HG02938 (cell line): ENCODE data around the gene MAD1L1.

ENCODE experiments used
- ATAC-seq: cut with Tn5 transposase; IDR thresholded peaks from one replicate; pipeline ENCODE4 v1.9.1; 2021; ENCODE audit warnings: mild to moderate bottlenecking, moderate library complexity; ENCODE audit not compliant: unreplicated experiment

The MAD1L1 gene

DNA sequence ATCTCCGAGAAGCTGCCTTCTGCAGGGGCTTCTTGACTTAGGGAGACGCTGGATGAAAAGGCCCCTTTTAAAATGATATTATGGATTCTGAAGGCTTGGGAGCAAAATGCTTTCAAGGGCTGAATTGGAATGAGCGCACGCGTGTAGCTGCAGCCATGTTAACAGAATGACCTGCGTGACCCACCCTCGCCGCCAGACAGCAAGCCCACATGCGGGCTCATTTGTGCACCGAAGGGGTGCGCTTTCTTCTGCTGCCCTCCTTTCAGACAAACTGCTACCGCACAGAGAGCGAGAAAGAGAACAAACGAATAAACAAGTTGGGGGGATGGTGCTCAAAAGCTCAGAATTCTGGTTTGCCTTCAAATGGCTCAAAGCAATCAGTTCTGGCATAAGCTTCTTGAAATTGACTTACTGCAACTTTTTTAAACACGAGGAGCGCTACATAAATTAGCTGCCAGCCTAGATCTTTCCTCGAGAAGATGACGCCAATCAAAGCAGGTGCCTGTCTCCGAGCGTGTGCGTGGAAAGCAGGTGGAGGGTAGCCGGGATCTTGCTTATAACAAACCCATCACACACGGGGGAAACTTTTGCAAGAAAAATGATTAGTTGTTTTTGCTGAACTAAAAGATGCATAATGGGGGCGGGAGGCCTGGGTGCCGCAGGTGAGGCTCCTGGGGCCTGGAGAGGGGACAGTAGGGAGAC lies 268.4 kb downstream of the MAD1L1 start:
- ATAC-seq: no peak

DNA sequence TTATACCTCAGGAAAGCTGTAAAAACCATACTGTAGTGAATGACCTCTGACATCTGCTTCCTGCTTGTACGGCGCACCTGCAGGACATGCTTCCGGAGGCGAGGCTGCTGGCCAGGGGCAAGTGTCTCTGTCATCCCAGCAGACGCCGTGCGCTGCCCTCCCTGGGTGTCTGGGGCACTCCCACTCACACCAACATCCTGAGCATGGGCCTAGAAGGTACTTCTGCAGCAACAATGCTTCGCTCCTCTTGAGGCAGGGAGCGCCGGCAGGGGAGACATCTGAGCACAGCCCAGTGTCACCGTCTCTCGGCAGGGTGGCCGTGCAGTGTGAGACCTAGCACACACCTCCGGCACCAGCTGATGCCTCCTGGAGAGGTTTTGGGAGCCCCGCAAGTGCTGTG lies 269.2 kb downstream of the MAD1L1 start:
- no peak for ATAC-seq

DNA sequence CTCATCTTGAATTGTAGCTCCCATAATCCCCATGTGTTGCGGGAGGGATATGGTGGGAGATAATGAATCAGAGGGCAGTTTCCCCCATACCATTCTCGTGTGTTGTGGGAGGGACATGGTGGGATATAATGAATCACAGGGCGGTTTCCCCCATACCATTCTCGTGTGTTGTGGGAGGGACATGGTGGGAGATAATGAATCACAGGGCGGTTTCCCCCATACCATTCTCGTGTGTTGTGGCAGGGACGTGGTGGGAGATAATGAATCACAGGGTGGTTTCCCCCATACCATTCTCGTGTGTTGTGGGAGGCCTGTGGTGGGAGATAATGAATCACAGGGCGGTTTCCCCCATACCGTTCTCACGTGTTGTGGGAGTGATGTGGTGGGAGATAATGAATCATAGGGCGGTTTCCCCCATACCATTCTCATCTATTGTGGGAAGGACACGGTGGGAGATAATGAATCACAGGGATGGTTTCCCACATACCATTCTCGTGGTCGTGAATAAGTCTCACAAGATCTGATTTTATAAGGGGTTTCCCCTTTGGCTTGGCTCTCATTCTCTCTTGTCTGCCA lies 271.0 kb downstream of the MAD1L1 start:
- ATAC-seq: no peak

DNA sequence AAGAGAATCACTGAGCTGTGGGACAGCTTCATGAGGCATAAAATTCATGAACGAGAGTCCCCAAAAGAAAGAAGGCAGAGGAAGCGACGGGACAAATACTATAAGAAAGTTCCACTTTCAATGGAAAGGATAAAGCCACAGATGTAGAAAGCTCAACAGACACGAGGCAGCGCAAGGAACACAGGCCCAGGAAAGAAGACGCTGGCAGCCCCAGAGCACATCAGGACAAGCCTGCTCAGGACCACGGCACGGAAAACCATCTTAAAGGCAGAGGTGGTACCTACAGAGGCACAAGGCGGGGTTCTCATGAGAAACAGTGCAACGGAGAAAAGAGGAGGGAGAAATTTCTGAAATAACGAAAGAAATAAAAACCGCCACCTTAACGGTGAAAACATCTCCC lies 273.4 kb downstream of the MAD1L1 start:
- ATAC-seq: no peak

DNA sequence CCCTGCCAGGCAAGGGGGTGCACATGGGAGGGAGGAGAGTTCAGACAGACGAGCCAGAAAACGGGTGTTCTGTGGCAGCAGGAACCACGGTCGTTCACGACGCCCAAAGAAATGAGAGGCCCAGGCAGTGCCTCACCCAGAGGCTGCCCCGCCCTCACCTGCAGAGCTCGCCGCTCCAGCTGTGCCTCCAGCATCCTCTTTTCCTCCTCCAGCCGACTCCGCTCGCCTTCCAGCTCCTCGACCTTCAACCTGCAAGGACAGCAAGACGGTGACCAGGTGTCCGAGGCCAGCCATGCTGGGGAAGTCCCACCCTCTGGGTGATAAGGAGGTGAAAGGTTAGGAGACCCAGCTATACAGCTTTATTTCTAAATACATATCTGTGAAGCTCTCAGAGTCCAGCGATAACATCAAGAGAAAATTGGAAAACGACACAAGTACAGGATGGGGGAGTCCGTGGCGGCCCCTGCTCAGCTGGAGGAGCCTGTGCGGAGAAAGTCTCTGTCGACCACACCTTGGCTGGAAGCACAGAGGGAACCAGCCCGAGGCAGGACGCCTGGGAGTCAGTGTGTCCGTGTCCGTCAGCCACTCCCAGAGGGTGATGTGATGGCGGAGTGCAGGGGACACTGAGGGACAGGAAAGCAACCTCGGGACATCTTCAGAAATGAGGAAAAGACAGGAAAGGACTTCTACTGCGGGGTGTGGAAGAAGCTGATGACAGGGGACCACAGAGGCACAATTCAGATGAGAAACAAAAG lies 275.1 kb downstream of the MAD1L1 start:
- ATAC-seq: no peak

DNA sequence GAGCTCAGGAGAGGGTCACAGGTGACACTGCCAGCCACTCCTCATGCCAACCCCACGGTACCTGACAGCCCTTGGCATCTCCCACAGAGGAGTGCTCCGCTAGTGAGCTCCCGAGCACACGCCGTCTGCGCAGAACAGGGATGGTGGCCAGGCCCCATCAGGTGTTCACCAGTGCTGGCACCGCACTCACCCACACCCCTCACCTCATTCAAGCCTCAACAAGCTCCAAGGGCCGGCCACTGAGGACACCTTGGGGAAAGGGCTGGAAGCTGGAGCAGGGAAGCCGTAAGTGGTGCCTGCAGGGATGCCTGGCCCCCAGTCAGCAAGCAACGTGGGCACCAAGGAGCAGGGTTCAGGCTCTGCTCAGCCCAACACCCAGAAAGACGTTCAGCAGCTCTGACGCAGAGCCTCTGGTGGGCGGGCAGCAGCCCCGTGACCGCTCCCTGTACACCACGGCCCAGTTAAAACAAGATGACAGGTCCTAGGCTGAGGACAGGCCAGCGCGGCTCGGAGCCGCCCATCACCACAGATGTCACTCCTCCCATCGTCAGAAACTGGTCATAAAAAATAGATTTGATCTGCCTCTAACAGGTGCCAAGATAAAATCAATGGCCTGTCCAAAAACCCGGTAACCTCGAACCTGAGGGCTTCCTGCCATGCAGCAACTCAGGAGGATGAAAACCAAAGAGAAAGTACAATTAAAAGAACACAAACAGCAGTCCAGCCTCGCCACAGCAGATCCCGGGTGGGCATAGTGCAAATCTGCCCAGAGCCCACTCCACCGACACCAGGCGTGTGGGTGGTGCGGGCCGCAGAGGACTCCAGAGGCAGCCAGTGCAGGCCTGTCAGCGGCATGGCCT lies 275.9 kb downstream of the MAD1L1 start:
- no peak for ATAC-seq

DNA sequence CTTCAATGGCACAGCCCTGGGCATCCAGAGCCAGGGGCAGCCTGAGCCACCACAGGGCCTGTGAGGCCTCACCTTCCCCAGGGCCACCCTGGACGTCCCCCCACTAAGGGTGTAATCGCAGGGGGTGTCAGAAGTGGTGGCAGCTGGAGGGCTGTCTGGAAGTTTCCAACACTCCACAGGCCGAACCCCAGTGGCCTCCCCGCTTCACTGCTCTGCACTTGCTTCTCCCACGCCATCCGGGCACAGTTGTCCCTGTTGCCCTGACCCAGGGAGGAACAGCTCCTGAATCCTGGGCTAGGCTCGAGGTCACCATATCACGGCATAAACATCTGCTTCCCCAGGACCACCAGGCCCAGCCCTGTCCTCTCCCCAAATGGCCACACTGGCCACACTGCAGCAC lies 276.6 kb downstream of the MAD1L1 start:
- ATAC-seq: no peak

DNA sequence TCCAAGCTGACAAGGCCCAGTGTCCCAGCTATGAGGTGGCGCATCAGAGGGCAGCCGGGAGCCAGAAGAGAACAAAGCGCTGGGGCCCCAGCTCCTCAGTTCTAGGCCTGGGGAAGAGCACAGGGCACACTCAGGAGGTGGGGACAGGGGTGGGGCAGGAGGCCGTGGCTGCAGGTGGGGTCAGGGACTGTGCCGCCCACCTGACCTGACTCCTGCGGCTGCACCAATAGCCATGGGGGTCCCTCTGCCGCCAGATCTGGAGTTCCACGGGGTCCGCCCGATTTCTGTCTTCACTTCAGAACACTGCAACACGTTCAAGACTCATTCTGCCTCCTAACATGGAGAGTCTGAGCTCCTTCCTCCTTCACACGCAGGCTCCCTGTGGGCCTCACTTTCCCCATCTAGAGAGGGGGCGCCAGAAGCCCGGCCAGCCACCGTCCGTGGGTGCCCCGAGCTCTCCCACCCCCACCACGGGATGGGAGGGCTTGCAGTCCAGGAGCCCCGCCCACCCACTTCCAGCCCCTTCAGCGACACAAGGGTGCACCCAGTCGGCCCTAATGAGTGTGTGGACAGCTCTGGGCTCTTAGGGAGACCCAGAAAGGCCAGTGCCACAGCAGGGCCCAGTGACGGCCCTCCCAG lies 278.3 kb downstream of the MAD1L1 start:
- ATAC-seq: no peak

DNA sequence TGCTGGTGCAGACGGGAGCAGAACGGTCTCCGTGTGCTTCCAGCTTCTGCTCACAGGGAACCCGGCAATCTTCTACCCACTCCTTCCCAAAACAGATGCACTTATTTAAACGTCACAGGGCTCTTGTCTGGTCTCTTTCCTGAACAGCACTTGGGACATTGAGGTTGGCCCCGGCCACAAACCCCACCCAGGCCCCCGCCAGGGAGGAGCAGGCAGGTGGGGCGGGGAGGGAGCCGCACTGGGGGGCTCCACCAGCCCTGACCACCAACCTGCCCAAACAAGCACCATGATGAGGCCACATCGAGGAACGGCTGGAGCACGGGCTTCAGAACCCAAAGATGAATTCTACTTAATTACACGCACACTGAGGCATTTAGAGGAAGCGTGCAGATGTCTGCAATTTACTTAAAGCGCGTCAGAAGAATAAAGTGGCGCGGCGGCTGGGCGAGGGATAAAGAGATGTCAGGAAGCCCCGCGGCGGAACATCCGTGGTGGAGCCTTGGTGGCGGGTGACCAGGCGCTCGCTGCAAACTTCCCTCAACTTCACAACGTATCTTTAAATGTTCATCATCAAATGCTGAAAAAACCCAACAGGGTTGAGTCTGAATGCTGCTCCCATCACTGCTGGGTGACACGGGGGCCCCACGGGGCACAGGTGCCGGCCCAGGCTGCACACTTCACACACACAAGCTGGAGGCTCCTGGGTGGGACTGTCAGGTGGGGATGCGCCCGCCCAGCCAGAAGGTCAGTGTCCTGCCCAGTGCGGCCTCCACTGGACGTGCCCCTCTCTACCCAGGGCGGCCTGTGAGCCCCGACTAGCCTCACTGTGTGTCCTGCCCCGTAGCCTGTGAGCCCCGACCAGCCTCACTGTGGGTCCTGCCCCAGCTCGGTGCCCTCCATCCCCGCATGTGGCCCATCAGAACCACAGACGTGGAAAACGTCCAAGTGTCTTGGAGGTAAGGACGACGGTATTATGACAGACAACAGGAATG lies 279.2 kb downstream of the MAD1L1 start:
- ATAC-seq: no peak

DNA sequence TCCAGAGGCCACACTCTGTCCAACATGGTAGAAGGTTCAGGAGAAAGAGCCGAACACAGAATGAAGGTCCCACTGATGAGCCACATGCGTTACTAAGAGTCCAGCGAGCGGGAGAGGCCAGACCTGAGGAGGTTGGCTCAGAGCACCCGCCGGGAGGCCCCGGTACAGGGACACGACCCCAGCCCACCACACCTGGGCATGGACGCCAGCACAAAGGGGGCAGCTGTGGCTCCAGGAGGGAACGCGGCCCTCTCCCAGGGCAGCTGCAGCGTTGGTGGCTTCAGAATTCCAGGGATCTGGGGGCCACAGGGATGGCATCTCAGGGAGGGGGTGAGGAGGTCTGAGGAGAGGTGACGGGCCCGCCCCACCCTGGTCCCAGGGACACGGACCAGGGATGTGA lies 280.0 kb downstream of the MAD1L1 start:
- no peak for ATAC-seq

DNA sequence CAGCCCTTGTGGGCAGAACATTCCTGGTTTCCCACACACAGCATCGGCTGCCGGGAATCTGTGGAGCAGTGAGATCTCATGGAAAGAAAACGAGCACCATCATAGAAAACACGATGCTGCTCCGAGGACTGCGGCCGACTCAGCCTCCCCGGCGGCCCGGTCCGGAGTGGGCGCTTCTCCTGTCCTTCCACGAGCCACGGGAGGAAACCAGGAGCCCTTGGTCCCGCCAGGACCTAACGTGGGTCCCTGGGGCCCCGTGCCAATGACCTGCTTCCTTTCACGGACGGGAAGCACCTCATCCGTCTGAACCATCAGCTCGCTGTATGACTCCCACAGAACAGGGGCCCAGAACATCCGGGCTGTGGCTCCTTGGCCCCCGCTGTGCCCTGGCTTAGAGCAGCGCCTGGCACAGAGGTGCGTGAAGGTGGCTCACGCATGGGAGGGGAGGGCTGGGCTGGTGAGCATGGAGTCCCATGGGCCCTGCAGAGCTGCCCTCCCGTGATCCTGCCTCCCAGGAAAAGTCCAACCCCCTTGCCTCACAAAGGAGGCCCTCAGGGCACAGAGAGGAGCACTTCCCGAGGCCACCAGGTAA lies 280.5 kb downstream of the MAD1L1 start:
- no peak for ATAC-seq

DNA sequence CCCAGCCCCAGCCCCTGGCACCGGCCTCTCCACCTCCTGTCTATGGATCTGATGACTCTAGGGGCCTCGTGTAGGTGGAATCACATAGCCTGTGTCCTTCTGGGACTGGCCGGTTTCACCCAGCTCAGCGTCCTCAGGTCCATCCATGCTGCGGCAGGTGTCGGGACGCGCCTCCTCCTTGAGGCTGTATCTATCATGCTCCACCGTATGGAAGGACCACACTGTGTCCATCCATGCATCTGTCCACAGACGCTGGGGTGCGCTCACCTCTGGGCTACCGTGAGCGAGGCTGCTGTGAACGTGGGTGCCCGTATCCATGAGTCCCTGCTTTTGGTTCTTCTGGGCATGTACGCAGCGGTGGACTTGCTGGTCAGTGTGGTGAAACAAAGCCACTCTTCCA lies 281.1 kb downstream of the MAD1L1 start:
- ATAC-seq: no peak

DNA sequence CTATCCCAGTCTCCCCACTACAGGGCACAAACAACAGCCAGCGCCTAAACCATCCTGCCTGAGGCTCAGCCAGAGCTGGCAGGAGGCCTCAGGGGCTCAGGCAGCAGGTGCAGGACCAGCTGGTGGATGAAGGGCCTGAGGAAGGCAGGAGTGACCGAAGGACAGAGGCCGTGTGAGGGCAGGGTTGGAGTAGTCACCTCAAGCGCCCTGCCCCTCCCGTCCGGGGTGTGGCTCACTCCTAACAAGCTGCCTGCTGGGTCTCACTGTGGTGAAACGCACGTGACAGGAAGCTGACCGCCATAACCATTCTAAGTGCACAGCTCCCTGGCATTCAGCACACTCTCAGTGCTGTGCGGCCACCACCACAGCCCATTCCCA lies 281.6 kb downstream of the MAD1L1 start:
- no peak for ATAC-seq

DNA sequence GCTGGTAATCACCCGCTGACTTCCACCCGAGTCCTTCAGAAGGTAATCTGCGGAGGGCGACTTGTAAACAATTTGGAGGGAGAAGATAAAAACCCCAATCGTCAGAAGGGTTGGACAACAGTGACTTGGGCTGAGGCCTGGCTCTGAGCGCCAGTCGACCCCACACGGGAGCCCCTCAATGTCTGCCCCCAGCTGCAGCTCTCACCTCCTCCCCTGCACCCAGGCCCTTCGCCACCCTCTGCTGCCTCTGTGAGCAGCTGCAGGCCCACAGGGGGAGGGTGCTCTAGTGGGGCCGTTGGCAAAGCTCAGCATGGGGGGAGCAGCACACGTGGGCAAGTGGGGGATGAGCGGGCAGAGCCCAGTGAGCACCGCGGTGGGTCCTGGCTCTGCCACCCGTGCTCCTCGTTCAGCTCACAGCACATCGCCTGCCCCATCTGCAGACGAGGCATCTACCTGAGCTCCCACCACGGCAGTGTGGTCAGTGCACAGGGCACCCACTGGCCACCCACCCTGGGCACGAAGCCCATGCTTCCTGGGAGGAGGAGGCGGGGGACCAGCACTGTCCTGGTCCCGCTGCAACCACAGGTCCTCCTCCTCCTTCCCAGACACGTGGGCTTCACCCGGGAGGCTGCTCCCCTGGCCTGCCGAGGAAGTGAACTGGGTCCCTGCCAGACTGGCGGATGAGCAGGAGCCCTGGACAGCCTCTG lies 282.1 kb downstream of the MAD1L1 start:
- no peak for ATAC-seq

DNA sequence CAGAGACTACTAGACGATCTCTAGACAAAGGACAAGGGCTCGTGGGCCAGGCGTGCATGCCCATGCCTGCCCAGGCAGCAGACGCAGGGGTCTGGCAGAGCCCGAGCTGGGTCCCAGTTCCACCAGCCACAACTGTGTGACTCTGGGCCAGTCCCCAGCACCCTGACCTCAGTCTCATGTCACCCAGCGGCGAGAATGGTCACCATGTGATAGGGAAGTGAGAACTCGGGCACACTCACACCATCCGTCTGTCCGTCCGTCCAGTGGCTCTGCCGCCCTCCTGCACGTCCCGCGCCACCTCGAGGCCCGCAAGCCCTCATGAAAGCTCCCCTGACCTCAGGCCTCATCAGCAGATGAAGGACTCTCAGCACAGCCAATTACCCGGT lies 282.7 kb downstream of the MAD1L1 start:
- ATAC-seq: no peak

DNA sequence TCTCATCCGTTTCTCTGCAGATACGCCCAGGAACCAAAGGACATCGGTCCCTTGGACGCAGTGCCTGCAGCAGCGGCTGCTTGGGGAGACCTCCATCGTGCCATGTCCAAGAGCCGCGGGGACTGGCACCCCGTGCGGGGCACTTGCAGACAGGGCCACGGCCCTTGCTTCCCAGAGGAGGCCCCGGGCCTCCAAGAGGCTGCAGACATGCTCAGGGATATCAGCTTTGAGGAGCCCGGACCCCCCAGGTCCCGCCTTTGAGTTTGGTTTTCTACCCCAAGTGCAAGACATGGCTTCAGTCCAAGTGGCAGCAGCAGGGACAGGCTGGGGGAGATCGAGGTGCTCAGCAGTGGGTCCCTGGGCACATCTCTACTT lies 283.1 kb downstream of the MAD1L1 start:
- no peak for ATAC-seq

DNA sequence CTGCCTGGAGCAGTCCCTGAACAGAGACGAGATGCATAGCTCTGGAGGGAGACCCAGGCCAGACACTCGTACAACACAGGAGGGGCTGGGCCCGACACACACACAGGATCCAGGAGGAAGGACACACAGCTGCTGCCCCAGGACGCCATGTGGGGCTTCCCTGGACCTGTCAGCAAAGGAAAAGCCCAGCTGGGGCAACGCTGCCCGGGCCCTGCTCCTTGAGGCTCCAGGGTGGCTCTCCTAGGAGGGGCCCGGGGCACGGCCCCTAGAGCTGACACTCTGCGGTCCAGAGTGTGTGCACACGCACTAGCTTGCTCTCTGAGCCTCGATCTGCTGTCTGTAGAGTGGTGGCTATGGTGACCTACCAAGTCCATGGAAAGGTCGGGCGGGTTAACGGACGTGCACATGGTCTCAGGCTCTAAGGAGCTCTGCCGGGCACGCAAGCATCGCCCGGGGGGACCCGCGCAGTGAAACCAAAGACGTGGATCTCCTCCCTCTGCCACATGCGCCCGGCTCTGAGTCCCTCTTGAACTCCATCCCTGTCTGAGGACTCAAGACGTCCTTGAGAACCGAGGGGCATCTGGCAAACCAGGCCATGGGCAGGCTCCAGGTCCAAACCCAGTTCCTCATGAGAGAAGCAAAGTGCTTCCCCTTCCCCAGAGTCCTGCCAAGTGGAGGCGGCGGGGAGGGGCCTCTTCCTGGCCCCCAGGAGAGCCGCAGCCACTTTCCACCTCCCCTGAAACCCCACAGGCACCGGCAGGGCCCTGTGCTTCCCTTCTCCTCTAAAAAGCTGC lies 283.7 kb downstream of the MAD1L1 start:
- ATAC-seq: no peak

DNA sequence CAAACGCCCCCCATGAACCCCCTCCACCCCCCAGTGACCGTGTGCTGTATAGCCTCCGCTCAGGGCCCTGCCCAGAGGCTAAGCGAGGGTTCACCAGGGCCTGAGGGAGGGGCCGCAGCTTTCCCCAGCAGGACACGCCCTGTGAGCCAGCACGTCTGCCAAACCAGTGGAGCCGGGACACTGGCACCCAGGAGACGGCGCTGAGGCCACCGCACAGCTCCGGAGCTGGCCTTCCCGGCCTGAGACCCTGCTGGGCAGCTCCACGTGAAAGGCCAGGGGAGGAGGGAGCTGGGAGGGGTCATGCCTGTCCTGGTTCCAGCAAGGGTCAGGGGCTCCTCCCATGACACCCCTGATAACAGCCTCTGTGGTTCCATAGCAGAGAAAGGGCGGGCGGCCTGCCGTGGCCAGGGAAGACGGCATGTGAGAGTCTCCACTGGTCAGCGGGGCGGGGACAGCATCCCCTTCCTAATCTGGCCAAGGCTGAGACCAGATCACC lies 284.4 kb downstream of the MAD1L1 start:
- ATAC-seq: no peak
